SU-DHL-6 (cell line): ENCODE measurements around the gene SLU7.

Source experiments
- H2AFZ ChIP-seq: fragments of 200-600 bp; sonication (generic); 2 replicates; pipeline ENCODE4 v1.6.1; 2014; ENCODE audit warnings: low read depth, mild to moderate bottlenecking, moderate library complexity, mixed read lengths, antibody characterized with exemption, low read length; ENCODE audit not compliant: severe bottlenecking
- H3F3A ChIP-seq: fragments of 200-600 bp; shearing (Covaris generic); 2 replicates; pipeline ENCODE4 v1.6.0; 2016; ENCODE audit warnings: antibody characterized with exemption, mild to moderate bottlenecking; ENCODE audit not compliant: insufficient read depth
- H3K27ac ChIP-seq: fragments of 200-600 bp; sonication (generic); 2 replicates; pipeline ENCODE4 v1.5.1; 2016; ENCODE audit warnings: low read depth, mild to moderate bottlenecking, low read length, moderate library complexity, mixed read lengths
- H3K27me3 ChIP-seq: fragments of 200-600 bp; sonication (generic), shearing (Covaris generic); 2 replicates; pipeline ENCODE4 v1.6.0; 2014; ENCODE audit warnings: mild to moderate bottlenecking, low read length
- H3K36me3 ChIP-seq: fragments of 200-600 bp; sonication (generic); 2 replicates; pipeline ENCODE4 v1.6.1; 2014; ENCODE audit warnings: mild to moderate bottlenecking, low read length, mixed read lengths
- H3K4me2 ChIP-seq: fragments of 300-600, 200-600 bp; shearing (Covaris generic), sonication (generic); 2 replicates; pipeline ENCODE4 v1.6.0; 2014; ENCODE audit warnings: low read length, low read depth, mild to moderate bottlenecking; ENCODE audit not compliant: poor library complexity, severe bottlenecking
- H3K4me3 ChIP-seq: fragments of 200-600 bp; sonication (generic); 2 replicates; pipeline ENCODE4 v1.5.1; 2014; ENCODE audit warnings: antibody characterized with exemption, low read length, mild to moderate bottlenecking, mixed read lengths; ENCODE audit not compliant: insufficient read depth, poor library complexity, severe bottlenecking
- H3K79me2 ChIP-seq: fragments of 200-600 bp; sonication (generic); 2 replicates; pipeline ENCODE4 v1.6.1; 2014; ENCODE audit warnings: mild to moderate bottlenecking, low read length, moderate library complexity; ENCODE audit not compliant: insufficient read depth
- H3K9ac ChIP-seq: fragments of 200-600 bp; sonication (generic); 2 replicates; pipeline ENCODE4 v1.7.0; 2014; ENCODE audit warnings: mild to moderate bottlenecking, low read length
- H3K9me2 ChIP-seq: fragments of 200-600 bp; sonication (generic); replicated peaks from 2 replicates; pipeline ENCODE4 v1.6.1; 2014; ENCODE audit warnings: low read length; ENCODE audit not compliant: insufficient read depth
- H3K9me3 ChIP-seq: fragments of 200-600 bp; sonication (generic); 2 replicates; pipeline ENCODE4 v1.6.1; 2014; ENCODE audit warnings: low read length, mixed read lengths; ENCODE audit not compliant: insufficient read depth
- H4K20me1 ChIP-seq: fragments of 200-600 bp; sonication (generic); 2 replicates; pipeline ENCODE4 v1.6.1; 2014; ENCODE audit warnings: low read depth, mild to moderate bottlenecking, antibody characterized with exemption, low read length, moderate library complexity, mixed read lengths
- CTCF ChIP-seq: fragments of 200-600 bp; sonication (generic); IDR thresholded peaks from one replicate; pipeline ENCODE4 v1.5.1; 2017; ENCODE audit warnings: antibody characterized with exemption, mild to moderate bottlenecking, low read length, moderate library complexity; ENCODE audit not compliant: insufficient read depth, poor library complexity, severe bottlenecking
- EZH2phosphoT487 ChIP-seq: fragments of 200-600 bp; sonication (generic), shearing (Covaris generic); conservative IDR thresholded peaks from 2 replicates; pipeline ENCODE4 v1.6.1; 2018; ENCODE audit warnings: mild to moderate bottlenecking, antibody characterized with exemption, low read length, moderate library complexity, mixed read lengths

SLU7 gene

GRCh38 chr5:160395111-160395510, 23.8 kb downstream of the SLU7 start:
- peaks cover 6% of the 10 kb centered on the region; the same call in 1 of the 2 replicates for H3F3A ChIP-seq
- no peaks in the 10 kb centered on the region for H3K9me2 ChIP-seq
- H3K4me3 ChIP-seq, result no peak overlapping the region
- no peak overlapping the region for H3K4me2 ChIP-seq
- no peak overlapping the region for H3K9ac ChIP-seq
- no peak overlapping the region for H2AFZ ChIP-seq
- H3K79me2 ChIP-seq, result no peaks in the 10 kb centered on the region
- TF ChIP-seq EZH2phosphoT487 (no peak), CTCF (no peak)
- H4K20me1 ChIP-seq, result no peaks in the 10 kb centered on the region
- no peaks in the 10 kb centered on the region for H3K9me3 ChIP-seq
- H3K36me3 ChIP-seq, result no peaks in the 10 kb centered on the region
- H3K27me3 ChIP-seq, result no peaks in the 10 kb centered on the region
- H3K27ac ChIP-seq, result no peak overlapping the region

- Histone ChIP-seq H3K9me3 (peaks cover 9% of the 10 kb centered on the region; the same call in 1 of the 2 replicates), H3K79me2 (no peaks in the 10 kb centered on the region), H3F3A (no peaks in the 10 kb centered on the region), H3K4me2 (no peak overlapping the region), H2AFZ (no peak overlapping the region), H3K27me3 (no peaks in the 10 kb centered on the region), H3K9me2 (no peaks in the 10 kb centered on the region), H3K9ac (no peak overlapping the region), H4K20me1 (no peaks in the 10 kb centered on the region), H3K36me3 (no peaks in the 10 kb centered on the region), H3K27ac (no peak overlapping the region), H3K4me3 (no peak overlapping the region)
- TF ChIP-seq CTCF (peak; percentile 46), EZH2phosphoT487 (no peak)
These were observed 27.8 kb downstream of the SLU7 start for GRCh38 chr5:160390787-160391696.

- H4K20me1 ChIP-seq, result no peaks in the 10 kb centered on the region
- peaks cover 9% of the 10 kb centered on the region; the same call in 1 of the 2 replicates for H3K9me3 ChIP-seq
- TF ChIP-seq EZH2phosphoT487 (no peak), CTCF (no peak)
- H3K36me3 ChIP-seq, result no peaks in the 10 kb centered on the region
- H3K9me2 ChIP-seq, result no peaks in the 10 kb centered on the region
- H3K27ac ChIP-seq, result no peak overlapping the region
- no peak overlapping the region for H3K9ac ChIP-seq
- no peaks in the 10 kb centered on the region for H3K27me3 ChIP-seq
- no peaks in the 10 kb centered on the region for H3F3A ChIP-seq
- H3K79me2 ChIP-seq, result no peaks in the 10 kb centered on the region
- no peak overlapping the region for H2AFZ ChIP-seq
- H3K4me3 ChIP-seq, result no peak overlapping the region
- H3K4me2 ChIP-seq, result no peak overlapping the region
These were observed 31.4 kb downstream of the SLU7 start for GRCh38 chr5:160387445-160387844.
